ENCODE measurements around the gene CENPN. TPM values are rescaled to one million over a fixed set of nuclear protein-coding genes. Genes with fewer than 3 reads are reported as not detected.
A peak's percentile ranks its signal among the peaks of the same experiment; 100 is the strongest.

The CENPN gene
- total and polyA plus RNA-seq, 2 of the 13 experiments (the other 11 are each of a cell fraction or from before 2014, with no cell fraction given) = 29.7 to 129 TPM

DNA sequence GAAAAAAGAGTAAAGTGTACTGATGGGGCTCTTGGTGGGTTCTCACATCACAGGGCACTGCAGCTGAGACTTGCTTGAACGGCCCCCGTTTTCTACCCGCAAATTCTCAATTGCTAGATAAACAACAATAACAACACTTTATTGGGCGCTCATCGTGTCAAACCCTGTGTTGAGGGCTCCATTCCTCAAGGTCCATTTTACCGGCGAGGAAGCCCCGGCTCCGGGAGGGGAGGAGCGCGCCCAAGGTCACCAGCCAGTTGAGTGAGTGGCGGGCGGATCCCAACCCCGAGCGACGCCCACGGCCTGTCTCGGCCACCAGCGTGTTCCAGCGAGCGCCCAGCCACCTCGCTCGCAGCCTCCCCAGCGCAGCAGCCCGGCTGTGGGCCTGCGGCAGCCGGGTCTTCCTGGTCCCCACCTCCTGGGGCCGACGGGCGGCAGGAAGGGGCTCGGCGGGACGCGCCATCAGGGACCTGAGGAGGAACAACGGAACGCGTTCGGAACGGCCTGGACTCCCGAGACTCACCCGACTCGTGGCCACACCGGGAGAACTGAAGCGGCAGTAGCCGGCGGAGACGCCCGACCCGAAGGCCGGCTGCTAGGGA lies 702 bp upstream of the CENPN start (continued):
- TF ChIP-seq, protein P1, sequence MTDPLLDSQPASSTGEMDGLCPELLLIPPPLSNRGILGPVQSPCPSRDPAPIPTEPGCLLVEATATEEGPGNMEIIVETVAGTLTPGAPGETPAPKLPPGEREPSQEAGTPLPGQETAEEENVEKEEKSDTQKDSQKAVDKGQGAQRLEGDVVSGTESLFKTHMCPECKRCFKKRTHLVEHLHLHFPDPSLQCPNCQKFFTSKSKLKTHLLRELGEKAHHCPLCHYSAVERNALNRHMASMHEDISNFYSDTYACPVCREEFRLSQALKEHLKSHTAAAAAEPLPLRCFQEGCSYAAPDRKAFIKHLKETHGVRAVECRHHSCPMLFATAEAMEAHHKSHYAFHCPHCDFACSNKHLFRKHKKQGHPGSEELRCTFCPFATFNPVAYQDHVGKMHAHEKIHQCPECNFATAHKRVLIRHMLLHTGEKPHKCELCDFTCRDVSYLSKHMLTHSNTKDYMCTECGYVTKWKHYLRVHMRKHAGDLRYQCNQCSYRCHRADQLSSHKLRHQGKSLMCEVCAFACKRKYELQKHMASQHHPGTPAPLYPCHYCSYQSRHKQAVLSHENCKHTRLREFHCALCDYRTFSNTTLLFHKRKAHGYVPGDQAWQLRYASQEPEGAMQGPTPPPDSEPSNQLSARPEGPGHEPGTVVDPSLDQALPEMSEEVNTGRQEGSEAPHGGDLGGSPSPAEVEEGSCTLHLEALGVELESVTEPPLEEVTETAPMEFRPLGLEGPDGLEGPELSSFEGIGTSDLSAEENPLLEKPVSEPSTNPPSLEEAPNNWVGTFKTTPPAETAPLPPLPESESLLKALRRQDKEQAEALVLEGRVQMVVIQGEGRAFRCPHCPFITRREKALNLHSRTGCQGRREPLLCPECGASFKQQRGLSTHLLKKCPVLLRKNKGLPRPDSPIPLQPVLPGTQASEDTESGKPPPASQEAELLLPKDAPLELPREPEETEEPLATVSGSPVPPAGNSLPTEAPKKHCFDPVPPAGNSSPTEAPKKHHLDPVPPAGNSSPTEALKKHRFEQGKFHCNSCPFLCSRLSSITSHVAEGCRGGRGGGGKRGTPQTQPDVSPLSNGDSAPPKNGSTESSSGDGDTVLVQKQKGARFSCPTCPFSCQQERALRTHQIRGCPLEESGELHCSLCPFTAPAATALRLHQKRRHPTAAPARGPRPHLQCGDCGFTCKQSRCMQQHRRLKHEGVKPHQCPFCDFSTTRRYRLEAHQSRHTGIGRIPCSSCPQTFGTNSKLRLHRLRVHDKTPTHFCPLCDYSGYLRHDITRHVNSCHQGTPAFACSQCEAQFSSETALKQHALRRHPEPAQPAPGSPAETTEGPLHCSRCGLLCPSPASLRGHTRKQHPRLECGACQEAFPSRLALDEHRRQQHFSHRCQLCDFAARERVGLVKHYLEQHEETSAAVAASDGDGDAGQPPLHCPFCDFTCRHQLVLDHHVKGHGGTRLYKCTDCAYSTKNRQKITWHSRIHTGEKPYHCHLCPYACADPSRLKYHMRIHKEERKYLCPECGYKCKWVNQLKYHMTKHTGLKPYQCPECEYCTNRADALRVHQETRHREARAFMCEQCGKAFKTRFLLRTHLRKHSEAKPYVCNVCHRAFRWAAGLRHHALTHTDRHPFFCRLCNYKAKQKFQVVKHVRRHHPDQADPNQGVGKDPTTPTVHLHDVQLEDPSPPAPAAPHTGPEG (CRISPR knock-in tag; IDR thresholded peaks at IDR 0.05) = no peak
- TF ChIP-seq ZNF451 (CRISPR knock-in tag; IDR thresholded peaks at IDR 0.05) (no peak), ZNF17 (CRISPR knock-in tag; IDR thresholded peaks at IDR 0.05) (no peak), ATF7 (IDR thresholded peaks at IDR 0.05) (no peak), ATF7 (CRISPR knock-in tag; IDR thresholded peaks at IDR 0.05) (no peak; the same call in 1 of the 2 replicates), ZNF343 (CRISPR knock-in tag; IDR thresholded peaks at IDR 0.05) (0 out of 2 replicates have a peak, but pooled peaks have one; percentile 75), MAFG (CRISPR knock-in tag; IDR thresholded peaks at IDR 0.05) (no peak), NFKB2 (CRISPR knock-in tag; IDR thresholded peaks at IDR 0.05; ENCODE audit: borderline replicate concordance) (peak; percentile 76; the same call in 1 of the 2 replicates), ZBTB7A (CRISPR knock-in tag; IDR thresholded peaks at IDR 0.05) (peak; percentile 54; the same call in 1 of the 2 replicates), ZNF572 (CRISPR knock-in tag; IDR thresholded peaks at IDR 0.05) (no peak), KAT8 (CRISPR knock-in tag; IDR thresholded peaks at IDR 0.05) (no peak), NR2F2 (IDR thresholded peaks at IDR 0.05; ENCODE audit: borderline replicate concordance, low read depth) (peak; percentile 40; the same call in 1 of the 2 replicates), KLF6 (CRISPR knock-in tag; IDR thresholded peaks at IDR 0.05) (0 out of 2 replicates have a peak, but pooled peaks have one; percentile 45), ZKSCAN8 (CRISPR knock-in tag; IDR thresholded peaks at IDR 0.05; ENCODE audit: borderline replicate concordance) (no peak; the same call in 1 of the 2 replicates), ZBTB43 (CRISPR knock-in tag; conservative IDR thresholded peaks at IDR 0.05) (no peak; the same call in none of the 2 replicates), SAFB2 (CRISPR knock-in tag; IDR thresholded peaks at IDR 0.05; ENCODE audit: borderline replicate concordance, low read depth) (no peak; the same call in 1 of the 2 replicates), ZNF792 (CRISPR knock-in tag; IDR thresholded peaks at IDR 0.05) (peak; percentile 69; the same call in 1 of the 2 replicates), ZMYM3 (CRISPR knock-in tag; IDR thresholded peaks at IDR 0.05) (no peak), TBX2 (CRISPR knock-in tag; IDR thresholded peaks at IDR 0.05; ENCODE audit: borderline replicate concordance) (no peak; the same call in 1 of the 2 replicates), SMAD9 (CRISPR knock-in tag; IDR thresholded peaks at IDR 0.05) (no peak)
- TF ChIP-seq, protein P2, sequence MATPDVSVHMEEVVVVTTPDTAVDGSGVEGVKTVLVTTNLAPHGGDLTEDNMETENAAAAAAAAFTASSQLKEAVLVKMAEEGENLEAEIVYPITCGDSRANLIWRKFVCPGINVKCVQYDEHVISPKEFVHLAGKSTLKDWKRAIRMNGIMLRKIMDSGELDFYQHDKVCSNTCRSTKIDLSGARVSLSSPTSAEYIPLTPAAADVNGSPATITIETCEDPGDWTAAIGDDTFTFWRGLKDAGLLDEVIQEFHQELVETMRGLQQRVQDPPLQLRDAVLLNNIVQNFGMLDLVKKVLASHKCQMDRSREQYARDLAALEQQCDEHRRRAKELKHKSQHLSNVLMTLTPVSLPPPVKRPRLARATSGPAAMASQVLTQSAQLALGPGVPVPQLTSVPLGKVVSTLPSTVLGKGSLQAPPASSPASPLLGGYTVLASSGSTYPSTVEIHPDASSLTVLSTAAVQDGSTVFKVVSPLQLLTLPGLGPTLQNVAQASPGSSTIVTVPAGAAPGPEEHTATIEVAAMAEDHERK (CRISPR knock-in tag; IDR thresholded peaks at IDR 0.05; ENCODE audit: low read depth) = no peak

Data from HepG2 (cell line).